ENCODE data around the gene AREG. TPM values are rescaled to one million over a fixed set of nuclear protein-coding genes. Genes with fewer than 3 reads are reported as not detected.

Gene AREG
- total RNA-seq, 1 donor from 2014 or later, result 17.1 TPM

GRCh38 chr4:74483226-74483911, 38.4 kb downstream of the AREG start:
- H3K9me3 Mint-ChIP-seq, result no peaks in the 10 kb centered on the region
- no peak for TF ChIP-seq CTCF (conservative IDR thresholded peaks at IDR 0.05)
- no peaks in the 10 kb centered on the region for H3K27me3 Mint-ChIP-seq
- peaks cover 3% of the 10 kb centered on the region for H3K4me1 Mint-ChIP-seq (ENCODE audit: unreplicated experiment)
- no peak overlapping the region for H3K4me3 Mint-ChIP-seq
- DNase-seq (ENCODE audit: extremely low spot score, unreplicated experiment), result no peak
- no peak overlapping the region for H3K27ac Mint-ChIP-seq
- no peaks in the 10 kb centered on the region for H3K36me3 Mint-ChIP-seq

GRCh38 chr4:74486905-74487304, 42.0 kb downstream of the AREG start:
- DNase-seq (ENCODE audit: extremely low spot score, unreplicated experiment), result no peak
- no peaks in the 10 kb centered on the region for H3K4me1 Mint-ChIP-seq (ENCODE audit: unreplicated experiment)
- no peaks in the 10 kb centered on the region for H3K9me3 Mint-ChIP-seq
- H3K27ac Mint-ChIP-seq, result no peak overlapping the region
- no peak for TF ChIP-seq CTCF (conservative IDR thresholded peaks at IDR 0.05)
- H3K36me3 Mint-ChIP-seq, result no peaks in the 10 kb centered on the region
- H3K27me3 Mint-ChIP-seq, result no peaks in the 10 kb centered on the region
- H3K4me3 Mint-ChIP-seq, result no peak overlapping the region

- DNase-seq (ENCODE audit: extremely low spot score, unreplicated experiment), result no peak
- Mint-ChIP-seq H3K9me3 (no peaks in the 10 kb centered on the region), H3K4me1 (ENCODE audit: unreplicated experiment) (no peaks in the 10 kb centered on the region), H3K27ac (no peak overlapping the region), H3K27me3 (no peaks in the 10 kb centered on the region), H3K36me3 (no peaks in the 10 kb centered on the region), H3K4me3 (no peak overlapping the region)
- no peak for TF ChIP-seq CTCF (conservative IDR thresholded peaks at IDR 0.05)
Measured at GRCh38 chr4:74487771-74488170, 42.8 kb downstream of the AREG start.

GRCh38 chr4:74490736-74491135, 45.8 kb downstream of the AREG start:
- H3K4me3 Mint-ChIP-seq, result no peak overlapping the region
- no peak for DNase-seq (ENCODE audit: extremely low spot score, unreplicated experiment)
- no peak overlapping the region for H3K27ac Mint-ChIP-seq
- no peaks in the 10 kb centered on the region for H3K27me3 Mint-ChIP-seq
- no peaks in the 10 kb centered on the region for H3K36me3 Mint-ChIP-seq
- H3K9me3 Mint-ChIP-seq, result no peaks in the 10 kb centered on the region
- TF ChIP-seq CTCF (conservative IDR thresholded peaks at IDR 0.05), result no peak
- no peaks in the 10 kb centered on the region for H3K4me1 Mint-ChIP-seq (ENCODE audit: unreplicated experiment)

GRCh38 chr4:74499986-74500781, 55.2 kb downstream of the AREG start:
- Mint-ChIP-seq H3K27ac (no peak overlapping the region), H3K27me3 (no peaks in the 10 kb centered on the region), H3K9me3 (no peaks in the 10 kb centered on the region), H3K4me3 (no peak overlapping the region), H3K36me3 (no peaks in the 10 kb centered on the region), H3K4me1 (ENCODE audit: unreplicated experiment) (no peaks in the 10 kb centered on the region)
- no peak for DNase-seq (ENCODE audit: extremely low spot score, unreplicated experiment)
- TF ChIP-seq CTCF (conservative IDR thresholded peaks at IDR 0.05), result no peak
